D721Med (cell line): ENCODE data around the gene LIPM.

Source experiments
- DNase-seq: peaks from one replicate; pipeline ENCODE4 v3.0.0; 2011; ENCODE audit warnings: low spot score; ENCODE audit not compliant: insufficient read length
- FAIRE-seq: peaks from 2 replicates; lab custom pipeline; 2011; peaks lifted over from hg19 to GRCh38; lab: Jason Lieb, UNC
- TF ChIP-seq, protein P1 (sequence below): IDR thresholded peaks from 2 replicates; pipeline ENCODE4 v1.5.1; 2012; ENCODE audit warnings: mild to moderate bottlenecking, control low read depth; ENCODE audit not compliant: insufficient read depth; ENCODE audit errors: missing control alignments

The LIPM gene

GRCh38 chr10:88800152-88801125, 2.1 kb upstream of the LIPM start:
- DNase-seq (no peak), FAIRE-seq (no peak)
- TF ChIP-seq, protein P1, sequence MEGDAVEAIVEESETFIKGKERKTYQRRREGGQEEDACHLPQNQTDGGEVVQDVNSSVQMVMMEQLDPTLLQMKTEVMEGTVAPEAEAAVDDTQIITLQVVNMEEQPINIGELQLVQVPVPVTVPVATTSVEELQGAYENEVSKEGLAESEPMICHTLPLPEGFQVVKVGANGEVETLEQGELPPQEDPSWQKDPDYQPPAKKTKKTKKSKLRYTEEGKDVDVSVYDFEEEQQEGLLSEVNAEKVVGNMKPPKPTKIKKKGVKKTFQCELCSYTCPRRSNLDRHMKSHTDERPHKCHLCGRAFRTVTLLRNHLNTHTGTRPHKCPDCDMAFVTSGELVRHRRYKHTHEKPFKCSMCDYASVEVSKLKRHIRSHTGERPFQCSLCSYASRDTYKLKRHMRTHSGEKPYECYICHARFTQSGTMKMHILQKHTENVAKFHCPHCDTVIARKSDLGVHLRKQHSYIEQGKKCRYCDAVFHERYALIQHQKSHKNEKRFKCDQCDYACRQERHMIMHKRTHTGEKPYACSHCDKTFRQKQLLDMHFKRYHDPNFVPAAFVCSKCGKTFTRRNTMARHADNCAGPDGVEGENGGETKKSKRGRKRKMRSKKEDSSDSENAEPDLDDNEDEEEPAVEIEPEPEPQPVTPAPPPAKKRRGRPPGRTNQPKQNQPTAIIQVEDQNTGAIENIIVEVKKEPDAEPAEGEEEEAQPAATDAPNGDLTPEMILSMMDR: no peak

GRCh38 chr10:88803641-88804040, 1.1 kb downstream of the LIPM start:
- FAIRE-seq: no peak
- TF ChIP-seq, protein P1: no peak
- no peak for DNase-seq

DNA sequence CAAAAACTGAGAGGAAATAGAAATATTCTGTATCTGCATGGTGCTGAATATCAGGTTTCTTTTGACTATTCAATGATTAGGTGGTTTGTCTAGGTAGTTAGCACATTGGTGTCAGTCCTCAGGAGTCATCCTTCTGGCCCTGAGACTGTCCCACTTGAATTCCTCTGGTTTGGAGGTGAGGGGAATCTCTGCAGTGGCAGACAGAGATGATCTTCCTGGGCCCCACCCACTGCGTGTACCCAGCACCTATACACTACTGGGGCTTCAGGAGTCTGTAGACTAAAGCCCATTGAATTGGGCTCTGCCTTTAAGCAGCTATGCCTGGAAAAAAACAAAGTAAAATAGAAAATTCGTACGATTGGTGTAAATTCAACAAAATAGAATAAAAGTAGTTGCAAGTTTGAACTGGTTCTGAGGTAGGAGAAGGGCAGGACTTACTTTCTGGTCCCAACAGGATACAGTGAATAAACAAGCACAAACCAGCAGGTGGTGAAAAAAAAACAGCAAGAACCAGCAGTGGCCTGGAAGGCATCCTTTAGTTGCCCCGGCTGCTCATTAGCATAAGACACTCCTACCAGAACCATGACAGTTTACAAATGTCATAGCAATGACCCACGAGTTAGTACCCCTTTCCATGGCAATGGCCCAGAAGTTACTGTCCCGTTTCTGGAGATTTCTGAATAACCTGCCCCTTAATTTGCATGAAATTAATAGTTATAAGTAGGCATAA, 1.7 kb downstream of the LIPM start:
- TF ChIP-seq, protein P1: no peak
- FAIRE-seq (no peak), DNase-seq (no peak)

GRCh38 chr10:88805361-88805760, 2.8 kb downstream of the LIPM start:
- DNase-seq: no peak
- TF ChIP-seq, protein P1: no peak
- FAIRE-seq: no peak

- TF ChIP-seq, protein P1: no peak
- FAIRE-seq: no peak
- no peak for DNase-seq
These were observed 3.4 kb downstream of the LIPM start for GRCh38 chr10:88805924-88806323.

DNA sequence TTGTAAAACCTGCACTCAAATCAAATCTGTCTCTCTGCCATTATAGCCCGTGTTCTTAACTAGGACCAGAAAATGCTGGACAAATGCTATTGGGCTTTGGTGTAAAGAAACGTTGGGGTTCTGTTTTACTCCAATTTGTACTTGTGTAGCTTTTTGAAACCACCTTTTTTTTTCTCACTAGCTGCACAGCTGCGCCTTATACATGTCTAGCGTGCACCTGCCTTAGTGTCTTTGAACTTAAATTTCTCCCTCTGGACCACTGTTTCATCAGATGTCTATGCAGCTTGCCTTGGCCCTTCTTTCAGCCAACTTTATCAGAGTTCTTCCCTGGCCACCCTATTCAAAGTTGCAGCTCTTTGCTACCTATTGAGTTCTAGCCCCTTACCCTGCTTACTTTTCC, 7.1 kb downstream of the LIPM start:
- no peak for FAIRE-seq
- no peak for DNase-seq
- TF ChIP-seq, protein P1: no peak
